NB4 (cell line): ENCODE results near the gene MBNL1.

Experiments used
- POLR2A ChIP-seq: IDR thresholded peaks from 2 replicates; pipeline ENCODE4 v1.6.1; 2011; ENCODE audit warnings: mild to moderate bottlenecking; ENCODE audit not compliant: insufficient read length; ENCODE audit errors: extremely low read depth
- TF ChIP-seq, protein P1 (sequence below): IDR thresholded peaks from one replicate; pipeline ENCODE4 v1.5.1; 2012; ENCODE audit warnings: low read depth, low read length
- TF ChIP-seq, protein P2 (sequence below): IDR thresholded peaks from 2 replicates; pipeline ENCODE4 v1.6.1; 2011; ENCODE audit warnings: low read depth, low read length

- TF ChIP-seq, protein P1, sequence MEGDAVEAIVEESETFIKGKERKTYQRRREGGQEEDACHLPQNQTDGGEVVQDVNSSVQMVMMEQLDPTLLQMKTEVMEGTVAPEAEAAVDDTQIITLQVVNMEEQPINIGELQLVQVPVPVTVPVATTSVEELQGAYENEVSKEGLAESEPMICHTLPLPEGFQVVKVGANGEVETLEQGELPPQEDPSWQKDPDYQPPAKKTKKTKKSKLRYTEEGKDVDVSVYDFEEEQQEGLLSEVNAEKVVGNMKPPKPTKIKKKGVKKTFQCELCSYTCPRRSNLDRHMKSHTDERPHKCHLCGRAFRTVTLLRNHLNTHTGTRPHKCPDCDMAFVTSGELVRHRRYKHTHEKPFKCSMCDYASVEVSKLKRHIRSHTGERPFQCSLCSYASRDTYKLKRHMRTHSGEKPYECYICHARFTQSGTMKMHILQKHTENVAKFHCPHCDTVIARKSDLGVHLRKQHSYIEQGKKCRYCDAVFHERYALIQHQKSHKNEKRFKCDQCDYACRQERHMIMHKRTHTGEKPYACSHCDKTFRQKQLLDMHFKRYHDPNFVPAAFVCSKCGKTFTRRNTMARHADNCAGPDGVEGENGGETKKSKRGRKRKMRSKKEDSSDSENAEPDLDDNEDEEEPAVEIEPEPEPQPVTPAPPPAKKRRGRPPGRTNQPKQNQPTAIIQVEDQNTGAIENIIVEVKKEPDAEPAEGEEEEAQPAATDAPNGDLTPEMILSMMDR: no peak
- no peak for TF ChIP-seq POLR2A
- TF ChIP-seq, protein P2, sequence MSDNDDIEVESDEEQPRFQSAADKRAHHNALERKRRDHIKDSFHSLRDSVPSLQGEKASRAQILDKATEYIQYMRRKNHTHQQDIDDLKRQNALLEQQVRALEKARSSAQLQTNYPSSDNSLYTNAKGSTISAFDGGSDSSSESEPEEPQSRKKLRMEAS: no peak
Measured at GRCh38 chr3:152266221-152266995, 2.3 kb upstream of the MBNL1 start.
